Measurements from ENCODE around the gene MPPE1. TPM values are rescaled to one million over a fixed set of nuclear protein-coding genes. Genes with fewer than 3 reads are reported as not detected.
"Not testable (repeated sequence)": the region's sequence is repeated elsewhere in the genome, so short reads cannot be mapped to it uniquely, and the experiment has no call there.

The MPPE1 gene, protein sequence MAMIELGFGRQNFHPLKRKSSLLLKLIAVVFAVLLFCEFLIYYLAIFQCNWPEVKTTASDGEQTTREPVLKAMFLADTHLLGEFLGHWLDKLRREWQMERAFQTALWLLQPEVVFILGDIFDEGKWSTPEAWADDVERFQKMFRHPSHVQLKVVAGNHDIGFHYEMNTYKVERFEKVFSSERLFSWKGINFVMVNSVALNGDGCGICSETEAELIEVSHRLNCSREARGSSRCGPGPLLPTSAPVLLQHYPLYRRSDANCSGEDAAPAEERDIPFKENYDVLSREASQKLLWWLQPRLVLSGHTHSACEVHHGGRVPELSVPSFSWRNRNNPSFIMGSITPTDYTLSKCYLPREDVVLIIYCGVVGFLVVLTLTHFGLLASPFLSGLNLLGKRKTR
- polyA plus RNA-seq (ENCODE audit: insufficient read length) = 26.6 TPM

- peak; percentile 64 for DNase-seq (ENCODE audit: low read depth)
These were observed at the start of gene MPPE1 for GRCh38 chr18:11908182-11909060. TSS of gene MPPE1 (minus strand) at chr18:11908317. CDS start at chr18:11897264, 11,053 bp downstream.

GRCh38 chr18:11957636-11958035 lies 49.5 kb upstream of the MPPE1 start:
- no peak for DNase-seq (ENCODE audit: low read depth)

GRCh38 chr18:11956371-11957308 lies 48.5 kb upstream of the MPPE1 start:
- no peak for DNase-seq (ENCODE audit: low read depth)

- DNase-seq (ENCODE audit: low read depth) = no peak
These were observed 47.3 kb upstream of the MPPE1 start for GRCh38 chr18:11955239-11956029.

- DNase-seq (ENCODE audit: low read depth) = no peak
These were observed 45.0 kb upstream of the MPPE1 start for GRCh38 chr18:11953113-11953512.

DNA sequence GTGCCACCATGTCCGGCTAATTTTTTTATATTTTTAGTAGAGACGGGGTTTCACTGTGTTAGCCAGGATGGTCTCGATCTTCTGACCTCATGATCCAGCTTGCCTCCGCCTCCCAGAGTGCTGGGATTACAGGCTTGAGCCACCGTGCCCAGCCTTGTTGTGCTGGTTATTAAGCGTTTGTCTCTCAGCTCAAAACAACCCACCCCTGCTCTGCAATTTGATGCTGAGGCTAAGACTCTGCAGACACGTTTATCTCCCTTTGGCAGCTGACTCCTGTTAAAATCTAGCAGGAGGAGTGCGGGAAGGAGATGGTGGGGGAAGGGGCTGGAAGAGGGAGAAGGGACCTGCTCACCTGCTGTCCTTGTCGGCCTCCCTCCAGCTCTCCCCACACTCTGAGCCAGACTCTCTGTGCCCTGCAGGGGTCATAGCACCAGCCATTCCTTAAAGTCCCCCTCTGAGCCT lies 43.3 kb upstream of the MPPE1 start:
- DNase-seq (ENCODE audit: low read depth) = no peak

- DNase-seq (ENCODE audit: low read depth) = no peak
These were observed 42.7 kb upstream of the MPPE1 start for GRCh38 chr18:11950824-11951223.

- DNase-seq (ENCODE audit: low read depth) = no peak
These were observed 40.9 kb upstream of the MPPE1 start for GRCh38 chr18:11948852-11949523.

DNA sequence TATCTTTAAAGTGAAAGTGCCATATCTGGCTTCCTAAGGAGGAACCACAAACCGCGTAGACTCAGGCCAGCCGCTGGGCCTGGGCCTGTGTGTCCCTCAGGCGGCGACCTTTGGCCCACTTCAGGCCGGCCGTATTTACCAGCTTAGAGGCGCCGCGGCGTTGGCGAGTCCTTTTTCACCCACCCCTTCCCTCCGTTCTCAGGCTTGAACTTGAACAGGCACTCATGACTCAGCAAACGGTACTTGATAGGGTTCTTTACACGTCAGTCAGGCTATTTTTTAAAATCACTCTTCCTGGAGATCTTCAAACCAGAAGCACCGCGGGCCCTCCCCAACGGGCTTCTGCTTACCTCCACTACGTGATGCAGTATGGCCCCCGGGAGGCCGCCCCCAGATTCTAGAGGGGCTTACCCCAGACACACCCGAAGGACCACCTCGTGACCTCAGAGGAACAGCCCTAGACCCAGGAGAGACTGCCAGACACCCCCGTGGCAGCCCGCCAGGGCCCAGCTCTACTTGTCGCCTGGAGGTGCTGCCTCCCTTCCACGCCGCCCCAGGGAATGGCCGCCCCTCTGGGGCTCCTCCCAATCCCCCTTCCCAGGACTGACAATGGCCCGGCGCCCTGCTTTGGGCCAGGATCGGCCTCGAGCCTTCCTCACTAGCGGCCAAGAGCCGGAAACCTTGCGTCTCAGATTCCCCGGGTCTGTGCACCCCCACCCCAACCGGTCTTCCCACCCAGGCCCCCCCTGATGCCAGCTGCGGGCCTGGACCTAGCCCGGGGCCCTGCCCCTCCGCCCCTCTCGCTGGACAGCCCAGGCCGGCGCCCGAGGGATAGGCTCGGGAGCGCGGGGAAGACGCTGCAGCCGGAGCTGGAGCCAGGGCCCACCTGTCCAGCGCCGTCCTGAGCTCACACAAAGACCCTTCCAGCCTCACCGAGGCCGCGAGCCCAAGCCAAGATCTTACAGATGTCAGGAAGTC lies 39.4 kb upstream of the MPPE1 start:
- DNase-seq (ENCODE audit: low read depth) = peak; percentile 72

GRCh38 chr18:11946756-11947155 lies 38.6 kb upstream of the MPPE1 start:
- no peak for DNase-seq (ENCODE audit: low read depth)

DNA sequence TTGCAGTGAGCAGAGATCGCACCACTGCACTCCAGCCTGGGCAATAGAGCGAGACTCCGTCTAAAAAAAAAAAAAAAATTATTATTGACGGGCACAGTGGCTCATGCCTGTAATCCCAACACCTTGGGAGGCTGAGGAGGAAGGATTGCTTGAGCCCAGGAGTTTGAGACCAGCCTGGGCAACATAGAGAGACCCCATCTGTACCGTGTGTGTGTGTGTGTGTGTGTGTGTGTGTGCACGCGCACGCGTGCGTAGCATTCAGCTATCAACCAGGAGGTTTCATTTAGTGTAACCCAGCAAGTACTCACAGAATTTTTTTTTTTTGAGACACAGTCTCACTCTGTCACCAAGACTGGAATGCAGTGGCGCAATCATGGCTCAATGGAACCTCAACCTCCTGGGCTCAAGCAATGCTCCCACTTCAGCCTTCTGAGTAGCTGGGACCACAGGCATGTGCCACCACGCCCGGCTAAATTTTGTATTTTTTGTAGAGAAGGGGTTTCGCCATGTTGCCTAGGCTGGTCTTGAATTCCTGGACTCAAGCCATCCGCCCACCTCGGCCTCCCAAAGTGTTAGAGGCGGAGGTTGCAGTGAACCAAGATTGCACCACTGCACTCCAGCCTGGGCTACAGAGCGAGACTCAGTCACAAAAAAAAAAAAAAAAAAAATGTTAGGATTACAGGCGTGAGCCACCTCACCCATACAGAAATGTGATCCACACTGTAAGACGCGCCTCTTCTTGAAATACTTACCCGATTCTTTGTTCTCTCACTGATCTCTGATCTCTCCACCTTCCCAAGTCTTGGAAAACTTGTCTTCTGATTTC lies 37.9 kb upstream of the MPPE1 start:
- DNase-seq (ENCODE audit: low read depth) = not testable (repeated sequence)

- DNase-seq (ENCODE audit: low read depth) = no peak
These were observed 36.7 kb upstream of the MPPE1 start for GRCh38 chr18:11944786-11945185.

GRCh38 chr18:11944252-11944651 lies 36.1 kb upstream of the MPPE1 start:
- no peak for DNase-seq (ENCODE audit: low read depth)

GRCh38 chr18:11943551-11943950 lies 35.4 kb upstream of the MPPE1 start:
- DNase-seq (ENCODE audit: low read depth) = no peak

DNA sequence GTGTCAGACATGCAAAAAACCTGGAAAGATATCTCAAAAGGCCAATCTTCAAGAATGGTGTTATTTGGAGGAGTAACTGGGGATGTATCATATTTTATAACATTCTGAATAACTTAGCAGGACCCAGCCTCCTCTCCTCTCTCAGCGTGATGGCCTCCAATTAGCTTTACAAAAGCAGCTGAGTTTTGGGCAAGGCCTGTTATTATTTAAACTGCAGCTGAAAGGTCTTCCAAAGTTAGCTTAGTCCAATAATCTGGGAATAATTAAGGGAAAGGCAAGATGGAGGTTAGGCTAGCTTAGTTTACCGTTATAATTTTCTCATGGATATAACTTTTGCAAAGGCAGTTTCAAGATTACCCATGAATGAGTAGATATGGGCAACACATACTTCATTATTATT lies 32.8 kb upstream of the MPPE1 start:
- no peak for DNase-seq (ENCODE audit: low read depth)

GRCh38 chr18:11937874-11938478 lies 29.9 kb upstream of the MPPE1 start:
- no peak for DNase-seq (ENCODE audit: low read depth)

DNA sequence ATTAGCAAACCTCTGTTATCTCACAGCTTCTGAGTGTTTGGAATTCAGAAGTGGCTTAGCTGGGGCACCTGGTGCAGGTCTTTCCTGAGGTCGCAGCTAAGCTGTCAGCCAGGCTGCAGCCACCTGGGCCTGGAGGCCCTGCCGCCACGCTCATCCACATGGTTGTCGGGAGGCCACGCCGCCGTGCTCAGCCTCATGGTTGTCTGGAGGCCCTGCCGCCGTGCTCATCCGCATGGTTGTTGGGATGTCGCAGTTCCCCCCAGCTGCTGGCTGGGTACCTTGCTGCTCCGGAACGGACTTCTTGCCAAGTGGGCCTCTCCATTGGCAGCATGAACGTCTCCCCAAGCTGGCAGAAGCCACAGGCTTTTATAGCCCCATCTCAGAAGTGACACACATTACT lies 24.3 kb upstream of the MPPE1 start:
- DNase-seq (ENCODE audit: low read depth) = no peak

DNA sequence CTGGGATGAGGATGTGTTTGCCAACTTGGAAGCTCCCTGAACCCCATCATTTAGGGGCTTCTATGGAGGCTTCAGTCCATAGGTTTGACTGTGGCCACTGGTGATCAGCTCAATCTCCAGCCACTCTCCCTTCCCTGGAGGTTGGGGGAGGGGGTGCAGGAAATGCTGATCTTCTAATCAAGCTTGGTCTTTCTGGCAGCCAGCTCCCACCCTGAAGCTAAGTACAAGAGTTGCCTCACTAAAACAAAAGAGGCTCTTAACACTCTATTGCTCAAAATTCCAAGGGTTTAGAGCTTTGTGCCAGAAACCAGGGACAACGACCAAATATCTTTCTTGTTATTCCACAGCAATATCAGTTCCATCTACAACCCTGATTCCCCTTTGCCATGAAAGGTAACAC lies 19.4 kb upstream of the MPPE1 start:
- no peak for DNase-seq (ENCODE audit: low read depth)
